NCI-H1105 (cell line): ENCODE measurements around the gene TOP3A.
"Not testable (repeated sequence)": the region's sequence is repeated elsewhere in the genome, so short reads cannot be mapped to it uniquely, and the experiment has no call there.

ENCODE experiments used
- DNase-seq: peaks from one replicate; lab custom pipeline; 2025; lab: John Stamatoyannopoulos, UW

TOP3A gene, protein sequence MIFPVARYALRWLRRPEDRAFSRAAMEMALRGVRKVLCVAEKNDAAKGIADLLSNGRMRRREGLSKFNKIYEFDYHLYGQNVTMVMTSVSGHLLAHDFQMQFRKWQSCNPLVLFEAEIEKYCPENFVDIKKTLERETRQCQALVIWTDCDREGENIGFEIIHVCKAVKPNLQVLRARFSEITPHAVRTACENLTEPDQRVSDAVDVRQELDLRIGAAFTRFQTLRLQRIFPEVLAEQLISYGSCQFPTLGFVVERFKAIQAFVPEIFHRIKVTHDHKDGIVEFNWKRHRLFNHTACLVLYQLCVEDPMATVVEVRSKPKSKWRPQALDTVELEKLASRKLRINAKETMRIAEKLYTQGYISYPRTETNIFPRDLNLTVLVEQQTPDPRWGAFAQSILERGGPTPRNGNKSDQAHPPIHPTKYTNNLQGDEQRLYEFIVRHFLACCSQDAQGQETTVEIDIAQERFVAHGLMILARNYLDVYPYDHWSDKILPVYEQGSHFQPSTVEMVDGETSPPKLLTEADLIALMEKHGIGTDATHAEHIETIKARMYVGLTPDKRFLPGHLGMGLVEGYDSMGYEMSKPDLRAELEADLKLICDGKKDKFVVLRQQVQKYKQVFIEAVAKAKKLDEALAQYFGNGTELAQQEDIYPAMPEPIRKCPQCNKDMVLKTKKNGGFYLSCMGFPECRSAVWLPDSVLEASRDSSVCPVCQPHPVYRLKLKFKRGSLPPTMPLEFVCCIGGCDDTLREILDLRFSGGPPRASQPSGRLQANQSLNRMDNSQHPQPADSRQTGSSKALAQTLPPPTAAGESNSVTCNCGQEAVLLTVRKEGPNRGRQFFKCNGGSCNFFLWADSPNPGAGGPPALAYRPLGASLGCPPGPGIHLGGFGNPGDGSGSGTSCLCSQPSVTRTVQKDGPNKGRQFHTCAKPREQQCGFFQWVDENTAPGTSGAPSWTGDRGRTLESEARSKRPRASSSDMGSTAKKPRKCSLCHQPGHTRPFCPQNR

GRCh38 chr17:18314731-18315561 lies at the start of gene TOP3A, which contains the start of gene SMCR8:
Gene TOP3A, minus strand, starts transcription at chr17:18314994. Its CDS starts 216 bp downstream, at chr17:18314778.
Gene SMCR8, plus strand, starts transcription at chr17:18315293. Its CDS starts 497 bp downstream, at chr17:18315790.
- peak; percentile 97 for DNase-seq

DNA sequence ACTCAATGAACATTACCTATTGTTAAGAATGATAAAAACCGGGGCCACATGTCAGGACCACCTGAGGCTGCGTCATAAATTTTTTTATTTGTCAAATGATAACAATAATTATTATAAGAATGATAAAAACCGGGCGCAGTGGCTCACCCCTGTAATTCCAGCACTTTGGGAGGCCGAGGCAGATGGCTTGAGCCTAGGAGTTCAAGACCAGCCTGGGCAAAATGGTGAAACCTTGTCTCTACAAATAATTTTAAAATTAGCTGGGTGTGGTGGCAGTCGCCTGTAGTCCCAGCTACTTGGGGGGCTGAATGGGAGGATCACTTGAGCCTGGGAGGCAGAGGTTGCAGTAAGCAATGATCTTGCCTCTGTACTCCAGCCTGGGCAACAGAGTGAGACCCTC lies 49.4 kb upstream of the TOP3A start:
- DNase-seq, result no peak

- DNase-seq, result peak; percentile 96
Measured at GRCh38 chr17:18363101-18364049, 48.6 kb upstream of the TOP3A start, which contains the start of gene SHMT1. Gene SHMT1, minus strand, starts transcription at chr17:18363550. Its CDS starts 7,569 bp downstream, at chr17:18355981.

- peak; percentile 5 for DNase-seq
Measured at GRCh38 chr17:18362698-18363100, 47.9 kb upstream of the TOP3A start.

GRCh38 chr17:18361837-18362697 lies 47.3 kb upstream of the TOP3A start:
- DNase-seq, result no peak

GRCh38 chr17:18360518-18360917 lies 45.7 kb upstream of the TOP3A start:
- no peak for DNase-seq

- no peak for DNase-seq
Measured at GRCh38 chr17:18356624-18357023, 41.8 kb upstream of the TOP3A start.

DNA sequence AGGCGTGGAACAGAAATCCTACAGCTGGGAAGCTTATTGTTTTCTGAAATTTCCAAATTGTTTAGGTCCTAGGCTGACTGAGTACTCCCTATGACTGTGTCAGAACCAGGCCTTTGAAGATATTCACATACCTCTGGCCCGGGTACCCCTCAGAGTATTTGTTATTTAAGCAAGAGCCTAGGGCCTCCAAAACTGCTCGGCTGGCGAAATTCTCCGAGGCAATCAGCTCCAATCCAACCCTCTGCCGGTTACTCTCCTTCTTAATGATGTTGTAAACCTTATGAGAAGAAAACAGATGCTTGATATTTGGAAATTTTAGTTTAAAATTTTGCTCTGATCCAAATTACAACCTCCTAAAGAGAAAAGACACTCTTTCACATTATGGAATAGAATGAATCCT lies 38.7 kb upstream of the TOP3A start:
- DNase-seq, result no peak

DNA sequence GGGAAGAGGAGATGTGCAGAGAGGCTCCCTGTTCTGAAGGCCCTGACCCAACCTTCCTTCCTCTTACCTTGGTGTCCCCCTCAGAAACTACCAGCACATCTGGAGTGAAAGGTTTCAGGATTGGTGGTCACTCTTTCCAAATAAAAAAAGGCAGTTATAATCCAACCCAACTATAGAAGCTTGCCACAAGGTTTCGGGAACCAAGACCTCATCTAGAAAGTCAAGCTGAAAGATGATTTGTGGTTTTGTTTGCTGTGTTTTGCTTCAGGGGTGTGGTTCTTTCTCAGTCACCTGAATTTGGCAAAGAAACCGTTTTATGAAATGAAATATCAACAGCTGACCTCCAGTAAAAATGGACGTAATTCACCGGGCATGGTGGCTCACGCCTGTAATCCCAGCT lies 29.2 kb upstream of the TOP3A start:
- DNase-seq, result no peak

DNA sequence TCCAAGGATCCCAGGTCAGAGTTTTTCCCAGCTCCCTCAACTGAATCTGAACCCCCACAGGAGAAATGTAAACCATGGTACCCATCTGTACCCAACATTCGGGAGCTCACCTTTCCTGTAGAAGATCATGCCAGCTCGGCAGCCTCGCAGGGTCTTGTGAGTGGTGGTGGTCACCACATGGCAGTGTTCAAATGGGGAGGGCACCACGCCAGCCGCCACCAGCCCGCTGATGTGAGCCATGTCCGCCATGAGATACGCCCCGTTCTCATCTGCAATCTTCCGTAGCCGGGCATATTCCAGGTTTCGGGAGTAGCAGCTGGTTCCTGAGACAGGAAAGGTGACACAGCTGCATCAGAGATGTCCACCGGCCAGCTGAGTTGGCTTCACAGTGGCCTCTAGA lies 25.1 kb upstream of the TOP3A start:
- DNase-seq, result no peak

GRCh38 chr17:18338158-18338557 lies 23.4 kb upstream of the TOP3A start:
- not testable (repeated sequence) for DNase-seq

DNA sequence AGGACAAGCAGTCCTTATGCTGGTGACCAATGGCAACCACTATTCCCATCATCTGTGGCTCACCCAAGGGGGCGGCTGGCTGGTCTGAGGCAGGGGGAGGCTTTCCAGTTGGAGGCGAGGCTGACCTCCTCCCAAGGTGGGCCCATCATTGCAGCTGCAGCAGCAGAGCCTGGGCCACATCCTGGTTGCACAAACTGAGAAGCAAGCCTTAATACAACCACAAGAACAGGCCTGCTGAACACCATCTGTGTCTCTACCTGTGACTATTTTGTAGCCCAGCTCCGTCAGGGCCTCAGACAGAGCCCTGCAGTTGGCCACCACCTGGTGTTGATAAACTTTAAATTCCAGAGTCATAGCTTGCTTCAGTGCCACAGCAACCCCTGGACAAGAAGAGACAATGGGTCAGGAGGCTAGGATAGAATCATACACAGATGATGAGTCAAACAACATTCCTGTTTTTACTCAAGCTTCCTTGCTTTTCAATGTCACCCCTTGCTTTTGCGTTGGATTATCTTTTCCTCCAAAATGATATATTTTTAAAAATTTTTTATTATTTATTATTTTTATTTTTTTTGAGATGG lies 18.2 kb upstream of the TOP3A start:
- no peak for DNase-seq

DNA sequence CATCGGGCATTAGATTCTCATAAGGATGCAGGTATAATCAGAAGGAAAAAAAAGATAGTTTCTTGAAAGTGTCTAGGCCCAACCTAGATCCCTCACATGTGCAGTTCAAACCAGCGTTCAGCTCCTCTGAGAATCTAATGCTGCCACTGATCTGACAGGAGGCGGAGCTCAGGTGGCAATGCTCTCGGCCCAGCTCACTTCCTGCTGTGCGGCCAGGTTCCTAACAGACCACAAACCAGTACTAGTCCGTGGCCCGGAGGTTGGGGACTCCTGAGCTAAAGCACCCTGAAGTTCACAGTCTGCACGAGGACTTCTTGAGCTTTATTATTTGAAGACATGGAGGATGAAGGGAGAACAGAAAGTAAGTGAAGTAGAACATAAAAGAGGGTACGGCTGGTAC lies 17.1 kb upstream of the TOP3A start:
- DNase-seq, result no peak

DNA sequence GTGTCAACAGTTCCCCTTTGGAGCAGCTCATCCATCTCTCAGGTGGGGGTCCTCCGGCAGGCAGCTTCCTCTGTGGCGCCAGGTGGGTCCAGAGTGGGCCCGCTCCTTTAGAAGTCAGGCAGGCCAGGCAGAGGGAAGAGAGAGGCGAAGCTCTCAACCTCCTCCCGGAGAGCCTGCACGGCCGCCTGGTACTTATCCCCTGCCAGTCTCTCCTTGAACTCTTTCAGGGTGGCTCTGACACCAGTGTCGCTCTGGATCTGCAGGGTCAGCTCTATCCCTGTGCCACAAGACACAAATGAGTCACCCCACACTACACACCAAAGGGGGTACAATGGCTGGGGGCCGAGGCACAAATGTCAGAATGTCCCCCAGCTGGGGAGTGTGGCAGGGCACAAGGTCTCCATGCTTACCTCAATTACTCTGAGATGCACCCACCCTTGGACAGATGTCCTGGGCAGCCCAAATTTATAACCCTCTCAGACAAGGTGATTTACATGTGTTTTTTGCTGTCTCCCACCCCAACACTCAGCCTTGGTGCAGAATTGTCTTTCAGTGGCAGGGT lies 13.9 kb upstream of the TOP3A start:
- no peak for DNase-seq

DNA sequence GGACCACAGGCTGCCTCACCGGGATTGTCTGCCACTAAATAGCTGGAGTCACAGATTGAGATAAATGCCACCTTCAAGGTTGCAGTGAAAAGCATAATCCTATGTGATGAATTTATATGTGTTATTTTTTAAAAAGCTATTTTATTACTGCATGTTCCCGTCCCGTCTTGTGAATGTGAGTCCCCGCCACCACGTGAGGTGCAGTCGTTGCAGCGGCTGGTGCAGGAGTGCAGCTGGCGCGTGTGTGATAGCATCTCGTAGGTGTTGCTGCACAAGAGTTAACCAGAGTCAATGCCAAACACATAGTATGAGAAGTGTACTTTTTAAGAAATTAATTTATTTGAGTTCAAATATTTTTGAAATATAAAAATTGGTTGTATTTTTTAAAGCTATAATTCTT lies 12.8 kb upstream of the TOP3A start:
- no peak for DNase-seq

- no peak for DNase-seq
Measured at GRCh38 chr17:18327093-18327492, 12.3 kb upstream of the TOP3A start.

DNA sequence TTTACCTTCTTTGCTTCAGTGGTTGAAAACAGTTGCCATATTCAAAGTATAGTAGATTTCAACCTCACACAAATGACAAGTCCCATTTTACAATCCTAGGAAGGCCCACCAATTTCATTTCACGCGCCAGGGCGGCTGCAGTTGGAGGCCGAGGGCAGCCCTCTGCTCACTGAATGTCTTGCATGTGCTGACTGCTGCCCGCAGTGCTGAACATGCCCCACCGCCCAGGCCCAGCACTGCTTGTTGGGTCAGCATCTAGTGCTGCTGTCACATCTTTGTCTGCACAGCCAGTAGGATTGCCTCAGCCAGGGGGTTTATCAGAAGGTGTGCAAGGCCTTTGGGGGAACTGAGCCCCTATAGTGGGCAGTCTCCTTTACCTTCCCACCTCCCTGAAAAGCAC lies 11.8 kb upstream of the TOP3A start:
- no peak for DNase-seq

- DNase-seq, result no peak
Measured at GRCh38 chr17:18326039-18326438, 11.2 kb upstream of the TOP3A start.
